Epidermal melanocyte (primary cell): Measurements from ENCODE around the gene VDAC1.
A peak's percentile ranks its signal among the peaks of the same experiment; 100 is the strongest.
"Not testable (repeated sequence)": the region's sequence is repeated elsewhere in the genome, so short reads cannot be mapped to it uniquely, and the experiment has no call there.

Experiments
- DNase-seq: peaks from one replicate; pipeline ENCODE4 v3.0.0; 2011; ENCODE audit warnings: low spot score; ENCODE audit not compliant: insufficient read length

Gene VDAC1

DNA sequence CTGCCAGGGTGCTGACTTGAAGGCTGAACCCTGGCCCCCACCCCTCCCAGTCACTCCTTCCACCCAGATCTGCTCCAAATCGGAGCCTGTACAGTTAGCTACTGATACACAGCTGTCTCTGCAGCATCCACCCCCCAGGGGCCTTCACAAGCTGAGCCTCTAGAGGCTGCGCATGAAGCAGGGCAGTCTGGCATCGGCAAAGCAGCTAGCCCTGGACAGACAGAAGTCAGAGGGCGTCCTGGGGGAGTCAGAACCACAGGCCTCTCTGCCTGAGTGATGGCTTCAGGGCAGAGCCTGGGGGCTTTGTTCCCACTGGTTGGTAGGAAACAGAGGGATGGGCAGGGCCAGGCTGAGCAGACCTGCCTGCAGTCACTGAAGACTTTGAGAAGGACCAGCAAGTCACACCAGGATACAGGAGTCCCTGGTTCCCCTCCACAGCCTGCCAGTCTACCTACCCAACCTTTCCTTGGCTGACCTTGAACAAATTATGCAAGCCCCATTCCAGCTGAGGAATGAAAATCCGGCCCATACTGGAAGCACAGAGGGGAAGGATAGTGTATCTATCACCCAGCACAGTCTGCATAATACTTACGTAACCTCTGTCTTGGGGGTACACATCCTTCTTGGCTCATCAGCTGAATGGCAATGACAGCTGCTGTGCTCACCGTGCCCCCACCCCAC is 8.8 kb downstream of the VDAC1 start:
- no peak for DNase-seq

DNA sequence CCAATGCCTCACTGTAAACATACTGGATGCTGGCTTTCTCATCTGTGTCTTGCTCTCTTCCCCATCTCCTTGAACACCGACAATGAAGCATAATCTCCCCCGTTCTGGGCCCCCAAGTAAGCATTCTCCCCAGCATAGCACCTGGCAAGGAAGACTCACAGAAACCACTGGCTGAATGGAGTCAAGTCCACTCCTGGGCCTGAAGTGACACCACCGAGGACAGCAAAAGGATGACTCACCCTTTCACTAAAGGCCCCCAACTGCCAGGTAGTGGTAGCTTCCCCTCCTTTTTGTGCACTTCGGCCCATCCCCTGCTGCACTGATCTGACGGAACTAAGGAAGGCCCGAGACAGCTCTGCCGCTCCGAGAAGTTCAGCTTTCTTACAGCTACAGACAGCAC is 9.4 kb downstream of the VDAC1 start:
- no peak for DNase-seq

DNA sequence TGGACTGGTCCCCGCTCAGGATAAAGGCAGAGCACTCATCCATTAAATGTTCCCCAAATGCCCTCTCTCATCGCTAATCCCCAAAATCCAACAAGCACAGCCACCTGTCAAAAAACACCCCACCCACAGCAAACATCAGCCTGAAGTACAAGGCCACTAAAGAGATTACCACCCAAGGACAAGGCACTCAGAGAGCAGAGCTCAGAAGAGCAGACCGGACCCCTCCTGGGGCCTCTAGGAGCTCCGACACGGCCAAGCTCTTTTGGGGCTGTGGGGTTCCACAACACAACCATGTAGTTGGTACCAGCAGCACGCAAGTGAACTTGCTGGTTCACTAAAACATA is 9.8 kb downstream of the VDAC1 start:
- no peak for DNase-seq

DNA sequence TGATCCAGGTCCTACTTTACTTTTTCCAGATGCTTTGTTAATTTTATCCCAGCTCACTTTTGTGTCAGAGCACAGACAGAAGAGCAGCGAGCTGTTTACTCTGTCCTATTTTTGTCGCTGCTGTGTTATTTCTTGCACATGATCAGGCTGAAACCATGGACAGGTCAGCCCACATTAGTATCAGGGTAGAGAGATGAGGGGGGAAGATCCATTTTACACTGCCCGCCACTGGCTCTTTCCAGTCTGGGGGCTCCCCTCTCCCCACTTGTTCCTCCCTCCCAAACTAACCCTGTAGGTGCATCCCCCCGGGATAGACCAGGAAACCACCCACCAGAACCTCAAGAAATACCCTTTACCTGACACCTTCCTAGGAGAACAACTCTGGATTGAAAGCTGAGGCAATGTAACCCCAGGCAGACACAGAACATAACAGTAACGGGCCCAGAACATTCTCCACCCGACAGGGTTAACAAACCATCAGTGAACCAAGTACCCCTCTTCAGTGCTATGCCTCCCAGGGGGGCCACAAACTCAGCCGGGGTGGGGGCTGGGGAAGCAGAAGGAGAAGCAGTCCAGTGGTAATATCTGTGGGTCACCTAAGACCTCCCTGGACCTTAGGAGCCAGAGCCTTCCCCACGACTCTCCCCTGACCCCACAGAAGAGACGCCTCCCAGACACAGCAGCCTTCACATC is 10.3 kb downstream of the VDAC1 start:
- DNase-seq: no peak

DNA sequence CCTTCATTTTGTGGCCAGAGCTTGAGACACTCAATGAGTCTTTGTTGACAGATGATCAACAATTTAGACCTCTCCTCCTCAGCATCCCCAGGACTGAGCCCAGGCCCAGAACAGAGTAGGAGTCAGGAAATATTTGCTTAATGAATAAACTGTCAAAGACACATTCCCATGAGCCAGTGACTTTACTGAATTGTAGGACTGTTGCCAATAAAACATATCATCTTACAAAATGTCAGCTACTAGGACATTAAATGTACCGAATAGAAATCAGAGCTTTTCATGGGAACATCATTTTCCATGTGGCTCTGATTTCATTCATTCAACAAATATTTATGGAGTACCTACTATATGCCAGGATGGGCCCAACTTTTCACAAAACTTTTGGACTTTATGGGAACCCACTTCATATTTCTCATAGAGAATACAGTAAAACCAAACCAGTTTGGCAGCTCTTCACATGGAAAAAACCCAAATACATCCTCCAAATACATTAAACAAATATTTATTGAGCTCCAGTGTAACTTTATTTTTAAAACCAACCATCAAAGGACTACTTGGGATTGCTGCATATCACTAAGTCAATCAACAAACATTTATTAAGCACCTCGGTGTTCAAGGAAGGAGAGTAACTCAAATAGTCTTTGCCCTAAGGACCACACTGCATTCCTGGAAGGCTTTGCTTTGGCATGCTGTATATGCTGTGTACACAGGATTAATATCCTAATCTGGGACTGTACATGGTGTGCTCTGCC is 11.4 kb downstream of the VDAC1 start:
- no peak for DNase-seq

DNA sequence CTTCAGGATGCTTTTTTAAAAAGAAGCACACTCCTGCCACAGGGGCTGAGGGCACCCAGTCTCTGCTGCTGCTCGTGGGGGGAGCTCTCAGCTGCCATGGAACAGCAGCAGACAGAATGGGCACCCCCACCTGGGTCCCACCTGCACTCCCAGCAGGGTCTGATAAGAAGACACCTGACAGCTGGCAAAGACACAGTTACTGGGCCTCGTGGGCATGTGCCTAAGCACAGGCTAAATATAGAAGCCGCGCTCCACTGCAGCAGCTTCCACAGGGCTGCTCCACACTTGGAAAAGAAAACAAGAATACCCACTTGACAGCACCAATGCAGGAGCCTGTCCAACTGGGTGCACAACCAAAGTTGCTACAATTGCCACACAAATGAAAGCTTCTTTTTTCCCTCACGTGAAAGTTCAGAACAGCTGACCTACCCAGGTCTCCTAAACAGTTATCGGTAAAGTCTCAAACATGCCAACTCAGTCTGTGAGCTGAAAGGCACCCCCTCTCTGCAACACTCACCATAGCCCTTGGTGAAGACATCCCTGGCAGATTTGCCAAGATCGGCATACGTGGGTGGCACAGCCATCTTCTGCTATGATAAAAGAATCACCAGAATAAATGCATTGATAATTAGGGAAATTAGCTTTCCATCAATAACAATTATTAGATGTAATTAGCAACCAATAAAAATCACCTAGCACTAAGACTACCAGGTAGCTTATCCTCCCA is 12.2 kb downstream of the VDAC1 start:
- DNase-seq: no peak

DNA sequence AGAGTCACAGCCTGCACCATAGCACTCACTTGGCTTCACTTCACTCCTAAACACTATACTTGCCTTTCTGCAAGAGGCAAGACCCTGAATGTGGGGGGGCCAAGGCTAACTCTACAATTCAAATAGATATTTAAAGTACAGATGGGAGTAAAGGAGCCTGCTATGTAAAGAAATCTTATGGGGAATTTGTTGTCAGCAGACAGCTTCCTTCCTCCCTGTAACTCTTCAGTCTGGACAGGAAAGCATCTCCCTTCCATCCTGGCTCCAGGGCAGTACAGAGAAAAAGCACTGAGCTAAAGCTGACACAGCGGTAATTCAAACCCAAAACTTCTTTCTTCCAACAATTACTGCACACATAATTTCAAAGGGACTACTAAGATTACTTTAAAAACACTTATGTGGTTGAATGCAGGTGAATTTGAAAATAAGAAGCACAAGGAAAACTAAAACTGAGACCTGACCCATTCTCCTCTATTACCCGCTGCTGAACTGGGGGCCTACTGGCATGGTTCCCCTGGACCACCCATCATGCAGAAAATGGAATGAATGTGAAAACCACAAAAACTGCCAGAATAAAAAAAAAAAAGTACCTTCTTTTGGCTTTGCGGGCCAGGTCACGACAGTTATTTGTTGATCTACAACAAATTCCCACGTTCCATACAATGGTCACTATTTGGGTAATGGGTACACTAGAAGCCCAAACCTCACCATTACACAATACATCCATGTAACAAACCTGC is 13.4 kb downstream of the VDAC1 start:
- no peak for DNase-seq

DNA sequence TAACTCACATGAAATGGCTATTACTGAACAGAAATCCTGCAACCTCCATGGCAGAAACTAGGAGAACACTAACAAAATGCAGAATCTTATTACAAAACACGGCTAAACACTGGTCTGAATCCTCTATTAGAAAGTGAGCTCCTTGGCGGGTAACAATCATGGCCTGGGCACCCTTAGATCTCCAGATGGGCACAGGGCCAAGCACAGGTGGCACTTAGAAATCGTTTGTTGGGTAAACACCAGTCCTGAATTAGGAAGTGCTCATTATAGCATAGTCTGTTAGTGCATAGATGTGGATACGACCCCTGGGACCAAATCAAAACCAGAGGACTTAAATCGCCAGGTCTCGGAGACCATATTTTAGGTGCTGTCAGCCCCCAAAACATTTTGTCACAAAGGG is 14.4 kb downstream of the VDAC1 start:
- no peak for DNase-seq

DNA sequence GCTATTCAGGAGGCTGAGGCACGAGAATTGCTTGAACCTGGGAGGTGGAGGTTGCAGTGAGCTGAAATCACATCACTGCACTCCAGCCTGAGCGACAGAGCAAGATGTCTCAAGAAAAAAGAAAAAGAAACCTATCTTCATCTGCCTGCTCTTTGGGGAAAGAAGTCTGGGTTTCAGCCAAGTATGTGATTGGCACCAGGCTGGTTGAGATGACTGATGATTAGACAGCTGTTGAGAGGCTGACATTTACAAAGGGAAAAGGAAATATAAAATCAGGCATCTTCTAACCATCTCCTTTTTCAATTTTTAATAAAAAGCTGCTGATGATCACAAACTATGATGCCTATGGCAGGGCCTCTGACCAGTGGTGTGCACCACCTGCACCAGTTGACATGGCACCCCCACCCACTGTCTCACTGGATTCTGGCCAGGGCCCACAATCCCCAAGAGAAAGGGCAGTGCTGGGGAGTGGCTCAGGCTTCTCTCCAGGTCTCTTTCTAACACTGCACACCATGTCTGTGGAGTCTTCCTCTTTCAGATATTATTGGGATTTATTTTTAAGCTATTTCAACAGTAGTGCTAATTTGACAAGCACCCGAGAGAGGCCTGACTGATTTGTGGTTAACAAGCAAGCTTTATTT is 19.1 kb downstream of the VDAC1 start:
- DNase-seq: no peak

DNA sequence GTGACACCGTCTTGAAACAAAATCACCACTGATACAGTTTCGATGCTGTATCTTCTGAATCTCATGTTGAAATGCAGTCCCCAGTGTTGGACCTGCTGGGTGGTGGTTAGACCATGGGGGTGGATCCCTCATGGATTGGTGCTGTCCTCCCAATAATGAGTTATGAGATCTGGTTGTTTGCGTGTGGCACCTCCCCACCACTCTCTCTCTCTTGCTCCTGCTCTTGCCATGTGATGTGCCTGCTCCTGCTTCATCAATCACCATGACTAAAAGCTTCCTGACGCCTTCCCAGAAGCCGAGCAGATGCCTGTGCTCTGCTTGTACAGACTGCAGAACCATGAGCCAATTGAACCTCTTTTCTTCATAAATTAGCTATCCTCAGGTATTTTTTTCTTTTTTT is 21.1 kb downstream of the VDAC1 start:
- no peak for DNase-seq

DNA sequence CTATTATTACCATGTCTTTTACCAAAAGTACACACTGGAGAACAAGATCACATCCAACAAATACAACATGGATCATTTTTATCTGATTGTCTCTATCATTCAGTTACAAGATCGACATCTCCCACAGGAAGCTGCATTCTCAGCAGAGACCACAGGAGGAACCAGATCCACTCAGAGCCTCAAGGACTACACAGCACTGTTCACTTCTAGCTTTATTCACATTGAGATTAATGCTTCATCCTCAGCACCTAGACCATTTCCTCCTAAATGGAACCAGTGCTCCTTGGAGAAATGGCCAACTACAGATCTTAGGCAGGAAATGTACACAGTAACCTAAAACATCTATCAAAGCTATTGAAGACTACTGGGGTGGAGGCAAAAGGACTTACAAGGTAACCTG is 23.1 kb downstream of the VDAC1 start:
- no peak for DNase-seq

DNA sequence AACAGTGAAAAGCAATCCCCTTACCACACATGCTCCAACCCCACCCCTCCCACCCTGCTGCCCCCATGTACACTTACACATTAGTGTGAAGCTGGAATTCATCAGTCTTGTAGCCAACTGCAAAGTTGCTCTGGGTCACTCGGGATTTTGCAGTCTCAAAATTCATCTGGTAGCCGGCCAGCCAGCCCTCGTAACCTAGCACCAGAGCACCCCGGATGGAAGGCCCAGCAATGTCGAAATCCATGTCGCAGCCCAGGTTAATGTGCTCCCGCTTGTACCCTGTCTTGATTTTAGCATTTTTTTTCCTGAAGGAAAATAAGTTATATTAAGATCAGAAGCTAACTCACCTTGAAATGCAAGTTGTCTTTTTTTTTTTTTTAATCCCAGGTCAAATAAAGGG is 24.1 kb downstream of the VDAC1 start:
- no peak for DNase-seq

DNA sequence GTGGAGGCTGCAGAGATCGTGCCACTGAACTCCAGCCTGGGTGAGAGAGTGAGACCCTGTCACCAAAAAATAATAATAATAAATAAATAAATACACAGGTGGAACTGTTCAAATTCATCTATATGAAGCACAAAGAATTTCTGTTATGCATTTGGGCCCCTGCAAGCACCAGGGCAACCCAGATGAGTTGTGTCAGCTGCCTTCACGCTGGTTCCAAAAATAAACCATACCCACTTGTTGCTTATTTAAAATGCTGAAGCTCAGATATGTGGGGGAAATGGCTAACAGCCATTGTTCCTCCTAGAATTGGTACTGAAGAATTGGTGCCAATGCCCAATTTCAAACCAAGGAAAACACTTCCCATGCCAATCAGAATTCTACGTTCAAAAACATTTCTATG is 25.8 kb downstream of the VDAC1 start:
- no peak for DNase-seq

DNA sequence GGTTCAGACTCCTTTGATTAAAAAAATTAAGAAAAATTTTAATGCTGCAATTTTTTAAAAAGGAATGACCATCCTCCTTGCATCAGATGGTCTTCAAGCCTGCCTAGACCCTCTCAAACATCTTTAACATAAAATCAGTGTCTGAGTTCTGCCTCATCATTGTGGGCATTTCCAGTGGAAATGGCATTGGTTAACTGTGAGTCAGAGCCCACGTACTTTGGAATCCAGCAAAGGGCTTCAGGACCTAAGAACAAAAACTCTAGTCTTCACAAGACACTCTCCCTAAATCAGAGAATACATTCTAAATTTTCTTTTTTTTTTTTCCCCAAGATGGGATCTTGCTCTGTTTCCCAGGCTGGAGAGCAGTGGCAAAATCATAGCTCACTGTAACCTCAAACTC is 26.9 kb downstream of the VDAC1 start:
- no peak for DNase-seq

DNA sequence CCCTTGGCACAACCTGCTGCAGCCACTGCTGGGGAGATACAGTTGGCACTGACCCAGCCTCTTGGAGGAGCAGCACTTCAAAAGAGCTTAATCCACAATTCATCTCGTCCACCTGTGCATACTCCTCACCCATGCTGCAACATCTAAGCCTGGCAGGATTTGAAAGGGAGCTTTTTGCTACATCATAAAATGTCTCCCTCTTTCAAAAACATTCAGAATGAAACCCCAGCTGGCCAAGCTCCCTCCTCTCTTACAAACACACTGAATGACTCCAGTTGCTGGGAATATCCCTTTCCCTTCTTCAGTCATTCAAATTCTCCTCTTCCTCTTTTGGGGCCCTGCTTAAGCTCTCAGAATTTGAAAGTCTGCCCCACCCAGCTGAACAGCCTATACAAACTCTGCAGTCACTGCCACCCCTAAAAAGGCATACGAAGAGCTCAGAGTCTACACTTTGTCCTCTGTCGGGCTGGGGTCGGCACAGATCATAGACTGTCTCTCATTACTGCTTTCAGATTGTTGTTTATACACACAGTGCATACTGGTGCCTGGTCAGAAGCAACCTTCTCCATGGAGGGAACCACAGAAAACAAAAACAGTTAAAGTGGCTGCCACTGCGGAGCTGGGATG is 27.5 kb downstream of the VDAC1 start:
- DNase-seq: no peak

DNA sequence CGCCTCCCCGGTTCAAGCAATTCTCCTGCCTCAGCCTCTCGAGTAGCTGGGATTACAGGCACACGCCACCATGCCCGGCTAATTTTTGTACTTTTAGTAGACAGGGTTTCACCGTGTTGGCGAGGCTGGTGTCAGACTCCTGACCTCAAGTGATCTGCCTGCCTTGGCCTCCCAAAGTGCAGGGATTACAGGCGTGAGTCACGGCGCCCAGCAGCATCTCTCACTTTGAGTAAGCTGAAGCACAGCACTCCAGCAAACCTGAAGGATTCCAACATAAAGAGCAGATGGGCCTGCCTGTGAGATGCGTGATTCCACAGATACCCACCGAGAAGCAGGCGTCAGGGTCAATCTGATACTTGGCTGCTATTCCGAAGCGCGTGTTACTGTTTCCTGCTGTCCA is 29.2 kb downstream of the VDAC1 start:
- DNase-seq: not testable (repeated sequence)

DNA sequence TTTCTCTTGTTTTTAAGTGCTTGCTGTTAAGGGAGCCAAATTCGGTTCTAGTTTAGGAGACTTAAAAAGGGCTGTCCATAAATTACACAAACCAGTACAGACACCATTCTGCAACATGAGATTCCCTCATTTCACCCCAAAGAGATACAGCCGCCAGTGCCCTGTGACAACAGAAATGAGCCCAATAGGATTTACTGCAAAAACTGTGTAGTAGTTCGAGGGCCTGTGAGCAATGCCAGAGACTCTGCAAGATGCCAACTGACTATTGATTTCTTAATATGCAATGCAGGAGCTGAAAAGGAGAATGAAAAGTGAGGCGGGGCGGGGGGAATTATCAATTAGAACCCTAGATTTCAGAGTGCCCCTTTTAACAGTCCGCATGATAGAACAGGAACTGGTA is 30.6 kb downstream of the VDAC1 start:
- no peak for DNase-seq

DNA sequence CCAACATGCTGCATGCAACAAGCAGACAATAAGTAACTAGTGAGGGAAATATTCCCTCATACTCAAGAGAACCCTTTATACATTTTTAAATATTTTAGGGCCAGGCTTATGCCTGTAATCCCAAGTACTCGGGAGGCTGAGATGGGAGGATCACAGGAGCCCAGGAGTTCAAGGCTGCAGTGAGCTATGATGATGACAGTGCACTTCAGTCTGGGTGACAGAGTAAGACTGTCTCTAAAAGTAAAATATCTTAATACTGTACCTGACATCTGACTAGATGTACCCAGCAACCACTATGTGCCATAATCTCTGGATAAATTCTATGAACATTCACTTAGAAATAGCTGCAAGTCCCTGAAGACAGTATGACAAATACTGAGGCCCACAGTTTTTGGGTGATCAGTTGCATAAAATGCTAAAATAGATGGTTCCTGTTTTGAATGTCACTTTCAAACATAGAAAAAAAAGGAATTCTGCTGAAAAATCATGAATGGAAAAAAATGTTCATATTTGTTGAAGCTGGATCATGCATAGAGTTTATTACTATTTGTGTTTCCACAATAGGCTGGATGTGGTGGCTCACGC is 34.4 kb downstream of the VDAC1 start:
- no peak for DNase-seq

DNA sequence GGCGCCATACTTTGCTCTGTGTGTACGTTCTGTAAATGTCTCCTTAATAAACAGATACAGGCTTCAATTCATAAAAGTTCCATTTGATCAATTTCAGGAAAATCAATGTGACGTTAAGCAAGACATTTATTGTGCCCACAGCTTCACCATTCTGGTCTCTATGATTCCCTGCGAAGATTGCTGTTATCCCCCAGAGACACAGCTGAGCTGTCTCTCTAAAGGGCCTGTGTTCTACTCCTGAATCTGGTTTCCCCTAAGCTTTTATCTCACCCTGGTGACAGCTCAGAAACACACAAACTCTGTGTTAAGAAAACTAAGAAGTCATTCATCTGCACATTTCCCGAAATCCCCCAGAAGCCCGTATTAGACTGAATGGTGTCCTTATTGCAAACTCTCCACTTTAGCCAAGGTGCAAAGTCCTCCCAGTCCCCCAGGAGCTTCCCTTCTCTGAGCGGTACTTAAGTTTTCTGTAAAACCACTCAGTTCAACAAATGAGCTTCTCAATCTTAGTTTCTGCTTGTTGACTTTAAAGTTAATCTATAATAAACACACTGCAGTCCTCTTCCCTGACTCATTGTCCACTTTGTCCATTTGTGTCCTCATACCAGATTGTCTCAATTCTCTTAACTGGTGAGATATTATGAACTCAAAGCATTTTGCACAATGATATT is 35.0 kb downstream of the VDAC1 start:
- DNase-seq: peak; percentile 75
